ENCODE measurements around the gene CHST11. TPM values are rescaled to one million over a fixed set of nuclear protein-coding genes. Genes with fewer than 3 reads are reported as not detected.

CHST11 gene
- polyA plus RNA-seq, 1 donor (not counting 4 experiments of a cell fraction or from before 2014, with no cell fraction given), result 11.9 TPM

- TF ChIP-seq EZH2 (IDR thresholded peaks at IDR 0.05; ENCODE audit: low read length) (no peak), CTCF (optimal IDR thresholded peaks at IDR 0.05 in 1 of 3, IDR thresholded peaks at IDR 0.05 in 1 of 3, conservative IDR thresholded peaks at IDR 0.05 in 1 of 3; ENCODE audit: extremely low read depth in 1 of 3, insufficient read depth in 2 of 3, low read length in 3 of 3) (no peak)
- Histone ChIP-seq H3K9me1 (ENCODE audit: control insufficient read depth, extremely low read depth, insufficient read depth, low read length) (no peaks in the 10 kb centered on the region), H3K4me1 (ENCODE audit: control insufficient read depth, extremely low read depth, insufficient read depth, low read length) (no peaks in the 10 kb centered on the region), H3K79me2 (ENCODE audit: control insufficient read depth, insufficient read depth, low read length) (peaks cover 5% of the 10 kb centered on the region), H3K9me3 (ENCODE audit: control insufficient read depth, low read depth, low read length) (no peaks in the 10 kb centered on the region), H3K36me3 (ENCODE audit: control insufficient read depth in 2 of 2, extremely low read depth in 1 of 2, insufficient read depth in 2 of 2, low read length in 2 of 2) (no peaks in the 10 kb centered on the region), H3K27ac (ENCODE audit: control insufficient read depth, insufficient read depth, low read length) (no peak overlapping the region), H3K4me2 (ENCODE audit: control insufficient read depth, extremely low read depth, insufficient read depth, low read depth, low read length) (no peak overlapping the region), H3K27me3 (ENCODE audit: control insufficient read depth, extremely low read depth, insufficient read depth, low read length) (no peaks in the 10 kb centered on the region), H2AFZ (ENCODE audit: control insufficient read depth, low read length) (no peak overlapping the region), H4K20me1 (ENCODE audit: control insufficient read depth, extremely low read depth, insufficient read depth, low read length) (no peaks in the 10 kb centered on the region), H3K4me3 (ENCODE audit: control insufficient read depth in 2 of 3, extremely low read depth in 1 of 3, insufficient read depth in 2 of 3, low read depth in 1 of 3, low read length in 3 of 3) (no peak overlapping the region), H3K9ac (ENCODE audit: control insufficient read depth, extremely low read depth, insufficient read depth, low read length) (no peak overlapping the region)
- DNase-seq (ENCODE audit: low read depth, low spot score) (no peak), FAIRE-seq (no peak)
- dilution Hi-C loops (cut with MboI; ENCODE audit: extremely low pct_ligation_motif_present, low sequenced_read_pairs), result no loop called here
These were observed 111.7 kb downstream of the CHST11 start for GRCh38 chr12:104568487-104568868.

- Histone ChIP-seq H3K9me3 (ENCODE audit: control insufficient read depth, low read depth, low read length) (no peaks in the 10 kb centered on the region), H3K36me3 (ENCODE audit: control insufficient read depth in 2 of 2, extremely low read depth in 1 of 2, insufficient read depth in 2 of 2, low read length in 2 of 2) (no peaks in the 10 kb centered on the region), H3K9me1 (ENCODE audit: control insufficient read depth, extremely low read depth, insufficient read depth, low read length) (no peaks in the 10 kb centered on the region), H3K4me3 (ENCODE audit: control insufficient read depth in 2 of 3, extremely low read depth in 1 of 3, insufficient read depth in 2 of 3, low read depth in 1 of 3, low read length in 3 of 3) (no peak overlapping the region), H3K9ac (ENCODE audit: control insufficient read depth, extremely low read depth, insufficient read depth, low read length) (no peak overlapping the region), H3K27ac (ENCODE audit: control insufficient read depth, insufficient read depth, low read length) (no peak overlapping the region), H3K27me3 (ENCODE audit: control insufficient read depth, extremely low read depth, insufficient read depth, low read length) (no peaks in the 10 kb centered on the region), H2AFZ (ENCODE audit: control insufficient read depth, low read length) (no peak overlapping the region), H3K79me2 (ENCODE audit: control insufficient read depth, insufficient read depth, low read length) (peaks cover 5% of the 10 kb centered on the region), H3K4me2 (ENCODE audit: control insufficient read depth, extremely low read depth, insufficient read depth, low read depth, low read length) (no peak overlapping the region), H4K20me1 (ENCODE audit: control insufficient read depth, extremely low read depth, insufficient read depth, low read length) (no peaks in the 10 kb centered on the region), H3K4me1 (ENCODE audit: control insufficient read depth, extremely low read depth, insufficient read depth, low read length) (no peaks in the 10 kb centered on the region)
- FAIRE-seq (no peak), DNase-seq (ENCODE audit: low read depth, low spot score) (no peak)
- TF ChIP-seq CTCF (optimal IDR thresholded peaks at IDR 0.05 in 1 of 3, IDR thresholded peaks at IDR 0.05 in 1 of 3, conservative IDR thresholded peaks at IDR 0.05 in 1 of 3; ENCODE audit: extremely low read depth in 1 of 3, insufficient read depth in 2 of 3, low read length in 3 of 3) (no peak), EZH2 (IDR thresholded peaks at IDR 0.05; ENCODE audit: low read length) (no peak)
- dilution Hi-C loops (cut with MboI; ENCODE audit: extremely low pct_ligation_motif_present, low sequenced_read_pairs), result no loop called here
These were observed 112.2 kb downstream of the CHST11 start for GRCh38 chr12:104568935-104569334.
